HG03521 (cell line): ENCODE data around the gene RETREG1.
"Not testable (repeated sequence)": the region's sequence is repeated elsewhere in the genome, so short reads cannot be mapped to it uniquely, and the experiment has no call there.

Source experiments
- ATAC-seq: cut with Tn5 transposase; IDR thresholded peaks from one replicate; pipeline ENCODE4 v1.9.1; 2021; ENCODE audit warnings: mild to moderate bottlenecking, moderate library complexity; ENCODE audit not compliant: unreplicated experiment

The RETREG1 gene

GRCh38 chr5:16617274-16617968 lies 624 bp upstream of the RETREG1 start:
- ATAC-seq, result no peak

DNA sequence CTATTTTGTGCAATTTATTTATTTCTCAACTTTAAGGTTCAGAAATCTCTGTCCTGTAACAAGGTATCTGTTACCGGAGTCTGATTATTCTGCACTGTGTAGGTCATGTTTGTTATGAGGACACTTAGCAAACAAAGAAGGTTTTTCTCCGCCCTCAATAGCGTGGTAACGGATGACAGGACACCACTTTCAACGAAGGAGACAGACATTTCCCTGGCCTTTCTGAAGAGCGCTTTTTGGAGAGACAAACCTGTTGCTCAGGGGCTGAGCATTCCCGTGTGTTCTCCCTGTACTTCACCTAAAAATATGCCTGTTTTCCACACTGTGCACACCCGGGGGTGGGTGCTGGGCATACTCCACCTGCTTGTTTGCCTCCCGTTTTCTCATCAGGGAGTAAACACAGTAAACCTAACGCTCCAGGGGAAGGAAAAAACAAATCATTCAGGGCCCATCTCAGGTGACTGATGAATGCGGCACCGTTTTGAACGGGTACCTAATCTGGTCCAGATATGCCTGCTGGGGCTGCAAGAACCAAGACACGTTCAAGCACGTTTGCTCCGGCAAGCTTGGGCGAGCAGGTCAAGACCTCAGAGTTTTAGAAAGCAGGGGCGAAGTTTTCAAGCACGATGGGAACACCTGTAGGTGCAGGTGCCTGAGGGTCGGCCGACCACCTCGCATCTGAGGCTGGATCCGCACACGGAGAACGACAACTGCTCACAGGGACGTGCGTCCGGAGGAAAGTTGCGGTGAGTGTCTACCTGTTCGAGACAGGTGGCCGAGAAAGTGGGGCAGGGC lies 859 bp downstream of the RETREG1 start:
- ATAC-seq, result peak; percentile 2

- ATAC-seq, result no peak
Observed at GRCh38 chr5:16612007-16612406, 4.8 kb downstream of the RETREG1 start.

DNA sequence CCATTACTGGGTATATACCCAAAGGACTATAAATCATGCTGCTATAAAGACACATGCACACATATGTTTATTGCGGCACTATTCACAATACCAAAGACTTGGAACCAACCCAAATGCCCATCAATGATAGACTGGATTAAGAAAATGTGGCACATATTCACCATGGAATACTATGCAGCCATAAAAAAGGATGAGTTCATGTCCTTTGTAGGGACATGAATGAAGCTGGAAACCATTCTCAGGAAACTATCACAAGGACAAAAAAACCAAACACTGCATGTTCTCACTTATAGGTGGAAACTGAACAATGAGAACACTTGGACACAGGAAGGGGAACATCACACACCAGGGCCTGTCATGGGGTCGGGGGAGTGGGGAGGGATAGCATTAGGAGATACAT lies 5.9 kb downstream of the RETREG1 start:
- not testable (repeated sequence) for ATAC-seq

GRCh38 chr5:16609412-16609811 lies 7.4 kb downstream of the RETREG1 start:
- ATAC-seq, result no peak

- no peak for ATAC-seq
Observed at GRCh38 chr5:16606628-16607027, 10.2 kb downstream of the RETREG1 start.

GRCh38 chr5:16603701-16604100 lies 13.1 kb downstream of the RETREG1 start:
- ATAC-seq, result no peak

DNA sequence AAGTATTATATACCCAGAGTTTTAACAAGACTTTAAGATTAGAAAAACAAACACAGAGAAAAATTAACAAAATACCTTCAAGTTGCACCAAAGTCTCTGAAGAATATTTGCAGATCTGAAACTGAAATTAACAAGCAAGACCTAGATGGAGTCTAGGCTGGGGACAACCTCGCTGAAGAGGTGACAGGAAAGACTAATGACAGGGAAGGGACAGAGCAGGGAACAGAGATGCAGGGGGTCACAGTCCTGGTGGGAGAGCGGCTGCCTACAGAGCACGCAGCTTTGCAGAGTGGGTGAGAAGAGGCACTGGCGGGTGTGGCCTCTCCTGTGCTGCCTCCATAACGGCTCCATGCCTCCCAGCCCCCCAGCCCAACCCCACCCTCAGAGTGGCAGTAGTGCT lies 13.5 kb downstream of the RETREG1 start:
- ATAC-seq, result no peak

GRCh38 chr5:16602182-16602581 lies 14.6 kb downstream of the RETREG1 start:
- ATAC-seq, result no peak

DNA sequence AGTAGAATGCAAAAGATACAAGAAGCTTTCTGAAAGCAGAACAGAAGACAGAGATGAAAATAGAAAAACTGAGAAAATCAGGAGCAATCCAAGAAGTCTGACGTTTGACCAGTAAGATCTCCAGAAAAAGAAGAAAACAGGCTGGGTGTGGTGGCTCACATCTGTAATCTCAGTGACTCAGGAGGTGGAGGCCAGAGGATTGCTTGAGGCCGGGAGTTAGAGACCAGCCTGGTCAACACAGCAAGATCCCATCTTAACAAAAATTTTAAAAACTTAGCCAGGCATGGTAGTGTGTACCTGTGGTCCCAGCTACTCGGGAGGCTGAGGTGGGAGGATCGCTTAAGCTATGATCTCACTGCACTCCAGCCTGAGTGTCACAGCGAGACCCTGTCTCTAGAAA lies 15.9 kb downstream of the RETREG1 start:
- no peak for ATAC-seq

- ATAC-seq, result no peak
Observed at GRCh38 chr5:16600397-16600796, 16.4 kb downstream of the RETREG1 start.

DNA sequence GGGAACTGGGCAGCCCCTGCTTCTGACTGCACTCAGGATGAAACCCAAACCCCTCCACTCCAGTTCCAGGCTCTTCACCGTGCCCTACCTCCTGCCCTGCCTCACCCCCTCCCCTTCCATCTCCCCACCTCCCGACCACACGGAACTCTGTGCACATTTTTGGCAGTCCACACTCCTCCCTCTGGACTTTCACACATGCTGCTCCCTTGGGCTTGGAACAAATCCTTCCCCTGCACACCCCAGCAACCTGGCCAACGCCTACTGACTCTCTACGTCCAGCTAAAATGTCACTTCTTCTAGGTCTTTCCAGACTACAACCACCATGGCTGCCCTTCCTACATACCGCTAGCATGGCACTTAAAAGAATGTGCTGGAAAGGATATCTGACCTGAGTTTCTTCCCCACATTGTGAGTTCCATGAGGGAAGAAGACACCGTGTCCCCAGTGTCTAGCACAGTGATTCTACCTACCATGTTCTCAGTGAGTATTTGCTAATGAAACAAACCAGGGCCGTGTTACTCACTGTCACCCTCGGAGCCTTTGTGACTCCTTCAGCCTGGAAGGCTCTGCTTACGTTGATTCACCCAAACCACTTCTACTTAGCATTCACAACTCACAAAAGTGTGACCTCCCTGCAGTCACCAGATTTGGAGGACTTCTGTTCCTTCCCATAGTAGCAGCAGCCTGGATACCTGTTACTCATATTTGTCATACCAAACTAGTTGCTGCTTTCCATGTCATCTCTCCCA lies 18.7 kb downstream of the RETREG1 start:
- ATAC-seq, result no peak

DNA sequence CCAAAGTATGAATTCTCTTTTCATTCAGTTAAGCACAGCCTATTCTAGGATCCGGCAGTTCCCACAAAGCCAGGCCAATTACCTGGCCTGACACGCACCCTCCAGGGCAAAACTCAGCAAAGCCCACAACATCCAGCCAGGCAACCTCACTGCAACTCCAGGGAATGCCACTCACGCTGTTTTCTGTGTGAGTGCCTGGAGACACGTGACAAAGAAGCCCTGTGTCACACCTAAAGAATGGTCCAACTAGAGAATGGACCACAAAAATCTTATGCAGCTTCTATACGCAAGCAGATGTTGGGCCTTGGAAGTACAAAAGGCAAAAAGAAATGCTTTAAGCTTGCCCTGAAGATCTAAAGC lies 20.2 kb downstream of the RETREG1 start:
- no peak for ATAC-seq

GRCh38 chr5:16595881-16596580 lies 20.8 kb downstream of the RETREG1 start:
- no peak for ATAC-seq

DNA sequence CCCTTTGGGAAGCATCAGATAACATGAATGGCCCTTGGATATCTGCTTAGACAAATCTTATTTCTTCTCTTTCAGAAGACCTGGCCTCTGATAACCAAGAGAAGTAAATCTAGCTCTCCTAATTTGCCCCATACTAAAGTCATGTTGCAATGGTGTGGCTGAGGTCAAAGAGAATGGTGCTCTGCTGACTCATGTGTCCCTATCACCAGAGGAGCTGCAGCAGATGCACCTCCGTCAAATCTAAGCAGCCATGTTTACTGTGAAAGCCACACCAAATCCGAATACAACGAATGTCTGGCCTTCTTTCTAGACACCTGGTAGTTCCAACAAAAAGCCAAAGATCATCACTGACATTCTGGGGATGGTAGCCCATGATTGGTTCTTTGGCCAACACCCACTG lies 23.2 kb downstream of the RETREG1 start:
- ATAC-seq, result no peak

DNA sequence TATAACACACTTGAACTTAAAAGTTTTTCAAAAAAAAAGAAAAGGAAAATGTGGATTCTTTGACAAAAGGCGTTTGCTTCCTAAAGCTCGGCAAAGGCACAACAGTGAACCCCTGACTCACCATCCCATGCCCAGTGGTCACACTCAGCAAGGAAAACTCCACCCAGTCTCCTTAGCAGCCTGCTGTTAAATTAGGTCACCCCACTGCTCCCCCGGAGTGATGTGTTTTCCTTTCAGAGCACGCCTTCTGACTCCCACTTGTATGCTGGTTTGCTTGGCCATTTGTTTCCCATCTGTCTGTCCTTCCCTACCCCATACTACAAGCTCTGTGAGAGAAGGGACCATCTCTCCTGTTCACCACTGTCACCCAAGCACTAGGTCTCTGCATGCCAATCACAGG lies 23.8 kb downstream of the RETREG1 start:
- no peak for ATAC-seq

DNA sequence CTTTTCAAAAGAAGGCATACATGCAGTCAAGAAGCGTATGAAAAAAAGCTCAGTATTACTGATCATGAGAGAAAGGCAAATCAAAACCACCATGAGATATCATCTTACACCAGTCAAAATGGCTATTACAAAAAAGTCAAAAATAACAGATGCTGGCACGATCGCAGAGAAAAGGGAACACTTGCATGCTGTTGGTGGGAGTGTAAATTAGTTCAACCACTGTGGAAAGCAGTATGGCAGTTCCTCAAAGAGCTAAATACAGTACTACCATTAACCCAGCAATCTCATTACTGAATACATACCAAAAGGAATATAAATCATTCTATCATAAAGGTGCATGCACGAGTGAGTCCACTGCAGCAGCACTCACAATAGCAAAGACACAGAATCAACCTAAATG lies 24.5 kb downstream of the RETREG1 start:
- no peak for ATAC-seq

- no peak for ATAC-seq
Observed at GRCh38 chr5:16590685-16591084, 26.1 kb downstream of the RETREG1 start.

- no peak for ATAC-seq
Observed at GRCh38 chr5:16589658-16590057, 27.1 kb downstream of the RETREG1 start.

- no peak for ATAC-seq
Observed at GRCh38 chr5:16588434-16589214, 28.2 kb downstream of the RETREG1 start.
